Neural progenitor cell (in vitro differentiated cells): Measurements from ENCODE around the gene LRRC46. TPM values are rescaled to one million over a fixed set of nuclear protein-coding genes. Genes with fewer than 3 reads are reported as not detected.

Experiments used
- DNase-seq: peaks from one replicate; pipeline ENCODE4 v3.0.0-alpha.2; 2016; ENCODE audit warnings: low spot score
- H2AFZ ChIP-seq: fragments of 200-600 bp; sonication (generic); replicated peaks from 2 replicates; pipeline ENCODE4 v1.6.1; 2016; ENCODE audit warnings: antibody characterized with exemption
- H3F3A ChIP-seq: fragments of 200-600 bp; sonication (generic); 2 replicates; pipeline ENCODE4 v1.6.1; 2016; ENCODE audit warnings: antibody characterized with exemption, low read depth
- H3K27ac ChIP-seq: fragments of 200-600 bp; sonication (generic); 2 replicates; pipeline ENCODE4 v1.5.1; 2016; ENCODE audit warnings: mild to moderate bottlenecking
- H3K27me3 ChIP-seq: fragments of 200-600 bp; sonication (generic); 2 replicates; pipeline ENCODE4 v1.6.1; 2016; ENCODE audit warnings: mild to moderate bottlenecking, moderate library complexity
- H3K36me3 ChIP-seq: fragments of 200-600 bp; sonication (generic); 2 replicates; pipeline ENCODE4 v1.5.1; 2016
- H3K4me1 ChIP-seq: fragments of 200-600 bp; sonication (generic); 2 replicates; pipeline ENCODE4 v1.6.1; 2016; ENCODE audit warnings: mixed run types
- H3K4me2 ChIP-seq: fragments of 200-600 bp; sonication (generic); 2 replicates; pipeline ENCODE4 v1.6.1; 2016
- H3K4me3 ChIP-seq: fragments of 200-600 bp; sonication (generic); 2 replicates; pipeline ENCODE4 v1.5.1; 2016
- H3K79me2 ChIP-seq: fragments of 200-600 bp; sonication (generic); 2 replicates; pipeline ENCODE4 v1.6.1; 2016; ENCODE audit warnings: low read depth
- H3K9ac ChIP-seq: fragments of 200-600 bp; sonication (generic); 2 replicates; pipeline ENCODE4 v1.6.1; 2016
- H3K9me3 ChIP-seq: fragments of 200-600 bp; sonication (generic); 2 replicates; pipeline ENCODE4 v1.5.1; 2016; ENCODE audit warnings: low read depth
- H4K20me1 ChIP-seq: fragments of 200-600 bp; sonication (generic); 2 replicates; pipeline ENCODE4 v1.6.1; 2016; ENCODE audit warnings: low read depth
- H3K27ac Mint-ChIP-seq: 3 replicates; pipeline ENCODE4 v1.8.0; 2021; ENCODE audit warnings: mixed read lengths
- H3K27me3 Mint-ChIP-seq: 2 replicates; pipeline ENCODE4 v1.8.0; 2022; ENCODE audit warnings: low read depth, mild to moderate bottlenecking, inconsistent platforms, moderate library complexity, mixed read lengths; ENCODE audit not compliant: insufficient read depth
- H3K36me3 Mint-ChIP-seq: 3 replicates; pipeline ENCODE4 v1.8.0; 2021; ENCODE audit warnings: mixed read lengths
- H3K4me1 Mint-ChIP-seq: 3 replicates; pipeline ENCODE4 v1.8.0; 2021; ENCODE audit warnings: mixed read lengths
- H3K4me3 Mint-ChIP-seq: 3 replicates; pipeline ENCODE4 v1.8.0; 2021; ENCODE audit warnings: mild to moderate bottlenecking, moderate library complexity, mixed read lengths
- H3K9me3 Mint-ChIP-seq: 3 replicates; pipeline ENCODE4 v1.8.0; 2020; ENCODE audit warnings: mixed read lengths
- EZH2 ChIP-seq: fragments of 200-600 bp; sonication (generic); IDR thresholded peaks from 2 replicates; pipeline ENCODE4 v1.6.1; 2017; ENCODE audit warnings: antibody characterized with exemption, mild to moderate bottlenecking, moderate library complexity
- EZH2phosphoT487 ChIP-seq: fragments of 200-600 bp; sonication (generic); IDR thresholded peaks from 2 replicates; pipeline ENCODE4 v1.6.1; 2017; ENCODE audit warnings: antibody characterized with exemption
- total RNA-seq: library from RNA; depleted of rRNA; stranded (reverse); fragments of >200 nt; gene quantifications from 2 replicates; pipeline ENCODE4 v1.2.3, GENCODE V29; 2015; ENCODE audit warnings: low replicate concordance
- TF ChIP-seq, protein P1 (sequence below): fragments of 200-600 bp; sonication (generic); IDR thresholded peaks from 2 replicates; pipeline ENCODE4 v1.5.1; 2017; ENCODE audit warnings: antibody characterized with exemption, mild to moderate bottlenecking

Gene LRRC46
- total RNA-seq, 1 donor from 2014 or later = 0.06 TPM

GRCh38 chr17:47855737-47856136 lies 24.3 kb downstream of the LRRC46 start:
- Histone ChIP-seq H3K9ac (no peak overlapping the region), H3K36me3 (no peaks in the 10 kb centered on the region), H3K27ac (no peak overlapping the region), H3K27me3 (peaks cover 83% of the 10 kb centered on the region), H3K9me3 (no peaks in the 10 kb centered on the region), H3K4me3 (no peak overlapping the region), H4K20me1 (peaks cover 16% of the 10 kb centered on the region), H3K79me2 (no peaks in the 10 kb centered on the region), H3K4me1 (peaks cover 19% of the 10 kb centered on the region), H3F3A (peaks cover 10% of the 10 kb centered on the region), H2AFZ (no peak overlapping the region), H3K4me2 (no peak overlapping the region)
- TF ChIP-seq EZH2 = no peak
- no peak for TF ChIP-seq EZH2phosphoT487
- TF ChIP-seq, protein P1, sequence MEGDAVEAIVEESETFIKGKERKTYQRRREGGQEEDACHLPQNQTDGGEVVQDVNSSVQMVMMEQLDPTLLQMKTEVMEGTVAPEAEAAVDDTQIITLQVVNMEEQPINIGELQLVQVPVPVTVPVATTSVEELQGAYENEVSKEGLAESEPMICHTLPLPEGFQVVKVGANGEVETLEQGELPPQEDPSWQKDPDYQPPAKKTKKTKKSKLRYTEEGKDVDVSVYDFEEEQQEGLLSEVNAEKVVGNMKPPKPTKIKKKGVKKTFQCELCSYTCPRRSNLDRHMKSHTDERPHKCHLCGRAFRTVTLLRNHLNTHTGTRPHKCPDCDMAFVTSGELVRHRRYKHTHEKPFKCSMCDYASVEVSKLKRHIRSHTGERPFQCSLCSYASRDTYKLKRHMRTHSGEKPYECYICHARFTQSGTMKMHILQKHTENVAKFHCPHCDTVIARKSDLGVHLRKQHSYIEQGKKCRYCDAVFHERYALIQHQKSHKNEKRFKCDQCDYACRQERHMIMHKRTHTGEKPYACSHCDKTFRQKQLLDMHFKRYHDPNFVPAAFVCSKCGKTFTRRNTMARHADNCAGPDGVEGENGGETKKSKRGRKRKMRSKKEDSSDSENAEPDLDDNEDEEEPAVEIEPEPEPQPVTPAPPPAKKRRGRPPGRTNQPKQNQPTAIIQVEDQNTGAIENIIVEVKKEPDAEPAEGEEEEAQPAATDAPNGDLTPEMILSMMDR = no peak
- Mint-ChIP-seq H3K27ac (no peak overlapping the region), H3K9me3 (no peaks in the 10 kb centered on the region), H3K4me1 (peaks cover 8% of the 10 kb centered on the region), H3K27me3 (peaks cover 59% of the 10 kb centered on the region), H3K4me3 (no peak overlapping the region), H3K36me3 (no peaks in the 10 kb centered on the region)
- no peak for DNase-seq

- TF ChIP-seq EZH2 (no peak), EZH2phosphoT487 (no peak)
- TF ChIP-seq, protein P1 = no peak
- H3F3A ChIP-seq = peaks cover 2% of the 10 kb centered on the region
- DNase-seq = no peak
- no peak overlapping the region for H3K9ac ChIP-seq
- no peak overlapping the region for H3K4me3 ChIP-seq
- H3K4me2 ChIP-seq = no peak overlapping the region
- peaks cover 56% of the 10 kb centered on the region for H3K27me3 Mint-ChIP-seq
- no peak overlapping the region for H3K27ac Mint-ChIP-seq
- H3K4me1 Mint-ChIP-seq = peaks cover 8% of the 10 kb centered on the region
- peaks cover 13% of the 10 kb centered on the region for H3K4me1 ChIP-seq
- no peaks in the 10 kb centered on the region for H3K36me3 ChIP-seq
- H4K20me1 ChIP-seq = peaks cover 15% of the 10 kb centered on the region
- no peaks in the 10 kb centered on the region for H3K9me3 Mint-ChIP-seq
- no peaks in the 10 kb centered on the region for H3K36me3 Mint-ChIP-seq
- no peak overlapping the region for H3K4me3 Mint-ChIP-seq
- H3K79me2 ChIP-seq = no peaks in the 10 kb centered on the region
- no peaks in the 10 kb centered on the region for H3K9me3 ChIP-seq
- H3K27me3 ChIP-seq = peaks cover 72% of the 10 kb centered on the region
- no peak overlapping the region for H2AFZ ChIP-seq
- H3K27ac ChIP-seq = no peak overlapping the region
Observed at GRCh38 chr17:47856830-47857229, 25.4 kb downstream of the LRRC46 start.

GRCh38 chr17:47857551-47858455 lies 26.3 kb downstream of the LRRC46 start:
- no peak for DNase-seq
- H3K79me2 ChIP-seq = no peaks in the 10 kb centered on the region
- H3K27me3 Mint-ChIP-seq = peaks cover 47% of the 10 kb centered on the region

More at GRCh38 chr17:47857551-47858455, 26.3 kb downstream of the LRRC46 start:
- peaks cover 62% of the 10 kb centered on the region for H3K27me3 ChIP-seq
- peaks cover 5% of the 10 kb centered on the region for H3K4me1 ChIP-seq
- H2AFZ ChIP-seq = peak overlapping the region; percentile 3
- Mint-ChIP-seq H3K27ac (no peak overlapping the region), H3K36me3 (no peaks in the 10 kb centered on the region), H3K4me1 (no peaks in the 10 kb centered on the region), H3K9me3 (no peaks in the 10 kb centered on the region), H3K4me3 (no peak overlapping the region)
- no peaks in the 10 kb centered on the region for H3F3A ChIP-seq
- H3K9me3 ChIP-seq = no peaks in the 10 kb centered on the region
- H3K4me3 ChIP-seq = no peak overlapping the region
- no peak overlapping the region for H3K4me2 ChIP-seq
- no peak overlapping the region for H3K9ac ChIP-seq
- no peak overlapping the region for H3K27ac ChIP-seq
- H4K20me1 ChIP-seq = peaks cover 7% of the 10 kb centered on the region
- no peaks in the 10 kb centered on the region for H3K36me3 ChIP-seq
- TF ChIP-seq, protein P1 = no peak
- TF ChIP-seq EZH2 (no peak), EZH2phosphoT487 (no peak)
